ENCODE results near the gene CCDC57. TPM values are rescaled to one million over a fixed set of nuclear protein-coding genes. Genes with fewer than 3 reads are reported as not detected.

Gene CCDC57
- total RNA-seq, 1 donor from 2014 or later: 10.8 TPM

DNA sequence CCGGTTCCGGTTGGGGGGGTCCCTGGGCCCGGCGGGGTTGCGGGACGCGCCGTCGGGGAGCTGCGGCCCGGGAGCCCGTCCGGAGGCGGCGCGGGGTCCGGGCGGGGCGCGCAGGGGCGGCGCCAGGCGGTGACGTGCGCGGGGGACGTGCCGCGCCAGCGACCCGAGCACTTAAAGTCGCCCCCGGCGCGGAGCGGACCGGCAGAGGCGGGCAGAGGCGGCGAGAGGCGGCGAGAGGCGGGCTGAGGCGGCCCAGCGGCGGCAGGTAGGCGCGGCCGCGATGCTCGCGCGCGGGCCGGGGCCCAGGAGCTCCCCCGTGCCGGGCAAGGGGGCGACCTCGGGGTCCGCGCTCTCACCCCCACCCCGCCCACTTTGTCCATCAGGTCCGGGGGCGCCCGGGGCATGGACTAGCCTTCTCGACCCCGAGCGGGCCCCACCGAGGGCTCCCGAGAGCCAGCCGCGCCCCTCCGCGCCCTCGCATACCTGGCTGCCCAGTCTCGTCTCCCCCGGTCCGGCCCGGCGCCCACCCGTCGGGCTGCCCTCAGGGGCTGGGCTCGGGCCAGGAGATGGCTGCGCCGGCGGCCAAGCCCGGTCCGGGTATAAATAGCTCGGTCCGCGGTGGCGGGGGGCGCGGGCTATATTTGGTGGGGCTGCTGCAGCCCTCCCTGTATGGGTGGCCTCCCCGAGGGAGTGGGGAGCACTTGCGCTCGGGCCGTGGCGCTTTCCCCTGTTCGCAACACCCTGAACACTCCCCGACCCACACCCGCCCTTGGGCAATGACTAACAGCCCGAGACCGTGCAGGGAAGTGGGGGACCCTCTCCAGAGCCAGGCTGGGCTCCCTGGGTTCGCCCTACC, 16.4 kb upstream of the CCDC57 start, which contains the start of gene SLC16A3:
Gene SLC16A3, plus strand, starts transcription at position 201 of the 856 bp plus-strand sequence. CDS start 6,967 bp downstream, outside the sequence.
- DNase-seq (ENCODE audit: low read depth): peak; percentile 45
- TF ChIP-seq CTCF (IDR thresholded peaks at IDR 0.05; ENCODE audit: insufficient read depth, low read length, severe bottlenecking): no peak
- peaks cover 5% of the 10 kb centered on the region for H3K36me3 ChIP-seq (ENCODE audit: control insufficient read depth, insufficient read depth, low read length)
- no peak for FAIRE-seq
- no peaks in the 10 kb centered on the region for H3K27me3 ChIP-seq (ENCODE audit: control insufficient read depth, insufficient read depth, low read length)
- peak within 1 kb of the TSS; percentile 89 for H3K4me3 ChIP-seq (ENCODE audit: low read depth, low read length)

DNA sequence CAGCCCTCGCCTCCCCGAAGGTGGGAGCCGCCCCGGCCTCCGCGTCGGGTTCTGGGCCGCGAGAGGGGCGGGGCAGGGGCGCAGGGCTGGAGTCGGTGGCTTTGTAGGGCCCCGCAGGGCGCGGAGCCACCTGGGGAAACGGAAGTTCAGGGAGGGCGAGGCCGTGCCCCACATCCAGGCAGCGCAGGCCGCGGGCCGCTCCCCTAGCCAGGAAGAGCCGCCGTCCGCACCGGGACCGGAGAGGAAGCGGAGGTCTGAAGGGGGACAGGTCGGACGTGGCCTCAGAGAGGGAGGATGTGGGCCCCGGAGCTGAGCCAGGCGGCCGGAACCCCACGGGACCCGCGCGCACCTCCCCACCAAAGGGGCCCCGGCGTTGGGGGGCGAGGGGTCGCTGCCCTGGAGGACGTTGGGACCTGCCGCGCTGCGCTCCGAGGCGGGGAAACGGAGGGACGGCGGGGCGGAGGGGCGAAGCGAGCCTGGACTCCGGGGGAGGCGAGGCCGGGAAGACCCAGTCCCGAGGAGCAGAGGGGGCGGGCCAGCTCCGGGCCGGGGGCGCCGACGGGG, 15.7 kb upstream of the CCDC57 start:
- no peak for TF ChIP-seq CTCF (IDR thresholded peaks at IDR 0.05; ENCODE audit: insufficient read depth, low read length, severe bottlenecking)
- no peak for DNase-seq (ENCODE audit: low read depth)
- FAIRE-seq: no peak
- Histone ChIP-seq H3K4me3 (ENCODE audit: low read depth, low read length) (peak overlapping the region; percentile 89), H3K36me3 (ENCODE audit: control insufficient read depth, insufficient read depth, low read length) (peaks cover 5% of the 10 kb centered on the region), H3K27me3 (ENCODE audit: control insufficient read depth, insufficient read depth, low read length) (no peaks in the 10 kb centered on the region)

- Histone ChIP-seq H3K36me3 (ENCODE audit: control insufficient read depth, insufficient read depth, low read length) (no peaks in the 10 kb centered on the region), H3K4me3 (ENCODE audit: low read depth, low read length) (peak overlapping the region; percentile 89), H3K27me3 (ENCODE audit: control insufficient read depth, insufficient read depth, low read length) (no peaks in the 10 kb centered on the region)
- DNase-seq (ENCODE audit: low read depth) (no peak), FAIRE-seq (no peak)
- TF ChIP-seq CTCF (IDR thresholded peaks at IDR 0.05; ENCODE audit: insufficient read depth, low read length, severe bottlenecking): no peak
Observed at GRCh38 chr17:82227629-82228277, 15.1 kb upstream of the CCDC57 start.

GRCh38 chr17:82226809-82227628, 14.4 kb upstream of the CCDC57 start:
- no peak overlapping the region for H3K4me3 ChIP-seq (ENCODE audit: low read depth, low read length)
- DNase-seq (ENCODE audit: low read depth): no peak
- no peaks in the 10 kb centered on the region for H3K27me3 ChIP-seq (ENCODE audit: control insufficient read depth, insufficient read depth, low read length)
- TF ChIP-seq CTCF (IDR thresholded peaks at IDR 0.05; ENCODE audit: insufficient read depth, low read length, severe bottlenecking): no peak
- no peak for FAIRE-seq
- no peaks in the 10 kb centered on the region for H3K36me3 ChIP-seq (ENCODE audit: control insufficient read depth, insufficient read depth, low read length)

DNA sequence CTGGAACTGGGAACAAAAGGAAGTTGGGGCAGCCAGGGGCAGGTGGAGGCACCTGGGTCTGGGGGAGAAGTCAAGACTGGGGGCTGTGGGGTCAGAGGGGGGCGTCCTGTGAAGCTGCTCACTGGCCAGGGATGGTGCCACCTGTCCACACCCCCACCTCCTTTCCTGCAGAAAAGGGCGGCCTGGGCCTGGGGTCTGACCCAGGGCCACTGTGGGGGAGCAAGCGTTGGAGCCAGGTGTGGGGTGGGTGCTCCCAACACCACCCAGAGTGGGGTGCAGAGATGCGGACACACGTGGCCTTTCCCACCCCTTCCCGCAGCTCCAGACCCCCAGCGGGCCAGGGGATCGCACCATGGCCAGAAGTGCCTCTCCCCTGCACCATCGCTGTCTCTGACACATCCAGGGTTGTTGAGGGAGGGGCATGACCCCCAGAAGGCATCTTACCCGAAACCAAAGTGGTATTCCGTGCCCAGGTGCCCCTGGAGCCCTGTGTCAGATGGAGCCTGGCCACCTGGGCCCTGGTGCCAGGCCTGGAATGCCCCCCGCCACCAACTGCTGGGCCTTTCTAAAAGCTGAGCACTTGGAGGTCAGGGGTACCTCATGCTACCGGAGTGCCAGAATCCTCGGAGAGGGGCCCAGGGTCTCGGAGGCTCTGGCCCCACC, 13.6 kb upstream of the CCDC57 start:
- H3K4me3 ChIP-seq (ENCODE audit: low read depth, low read length): no peak overlapping the region
- no peaks in the 10 kb centered on the region for H3K36me3 ChIP-seq (ENCODE audit: control insufficient read depth, insufficient read depth, low read length)
- H3K27me3 ChIP-seq (ENCODE audit: control insufficient read depth, insufficient read depth, low read length): no peaks in the 10 kb centered on the region
- FAIRE-seq (no peak), DNase-seq (ENCODE audit: low read depth) (no peak)
- TF ChIP-seq CTCF (IDR thresholded peaks at IDR 0.05; ENCODE audit: insufficient read depth, low read length, severe bottlenecking): no peak

All from bronchial epithelial cell (primary cell).